IMR-90 (cell line): ENCODE results near the gene RABGAP1. TPM values are rescaled to one million over a fixed set of nuclear protein-coding genes. Genes with fewer than 3 reads are reported as not detected.
A peak's percentile ranks its signal among the peaks of the same experiment; 100 is the strongest.

Experiments
- ATAC-seq: fragments of 200-7000 bp; cut with Tn5 transposase; 2 replicates; pipeline ENCODE4 v1.9.1; 2020; ENCODE audit warnings: low read depth, mild to moderate bottlenecking, moderate library complexity
- BruUV-seq: library from RNA; stranded (reverse); fragments of 400-500 nt; replicated peaks from 2 replicates; lab custom pipeline; 2021; lab: Mats Ljungman, UMichigan
- CTCF ChIA-PET: fragments of 300-600 bp; formaldehyde crosslinking; extraction: SDS; loops from one replicate; lab custom pipeline; 2021; ENCODE audit warnings: antibody characterized with exemption; lab: Yijun Ruan, JAX
- POLR2A ChIA-PET: fragments of 300-600 bp; sonication (Branson Sonifier 250); formaldehyde crosslinking; loops from one replicate; lab custom pipeline; 2022; ENCODE audit warnings: antibody characterized with exemption; ENCODE audit not compliant: unreplicated experiment; lab: Charles Lee
- DNase-seq: peaks from one replicate; pipeline ENCODE4 v3.0.0; 2013
- H2AFZ ChIP-seq: replicated peaks from 2 replicates; pipeline ENCODE3; 2013; ENCODE audit warnings: low read length, mild to moderate bottlenecking; ENCODE audit not compliant: poor library complexity
- H2AK5ac ChIP-seq: 2 replicates; pipeline ENCODE4 v1.6.1; 2013; ENCODE audit warnings: low read depth, low read length, inconsistent platforms
- H2AK9ac ChIP-seq: replicated peaks from 2 replicates; pipeline ENCODE3; 2013; ENCODE audit warnings: mild to moderate bottlenecking, low read depth, low read length, moderate library complexity; ENCODE audit not compliant: poor library complexity
- H2BK120ac ChIP-seq: 2 replicates; pipeline ENCODE4 v1.6.1; 2013; ENCODE audit warnings: low read depth, low read length, inconsistent platforms
- H2BK15ac ChIP-seq: 3 replicates; pipeline ENCODE4 v1.6.1; 2013; ENCODE audit warnings: low read depth, low read length, inconsistent platforms
- H2BK20ac ChIP-seq: 2 replicates; pipeline ENCODE4 v1.6.1; 2013; ENCODE audit warnings: low read depth, mild to moderate bottlenecking, inconsistent platforms, low read length, moderate library complexity
- H2BK5ac ChIP-seq: 2 replicates; pipeline ENCODE4 v1.6.1; 2013; ENCODE audit warnings: mild to moderate bottlenecking, low read depth, low read length, inconsistent platforms; ENCODE audit not compliant: poor library complexity, severe bottlenecking
- H3K14ac ChIP-seq: replicated peaks from 2 replicates; pipeline ENCODE4 v1.6.1; 2013; ENCODE audit warnings: low read depth, low read length, inconsistent platforms
- H3K18ac ChIP-seq: 2 replicates; pipeline ENCODE4 v1.6.1; 2013; ENCODE audit warnings: low read depth, low read length, control low read depth
- H3K23ac ChIP-seq: 2 replicates; pipeline ENCODE4 v1.6.1; 2013; ENCODE audit warnings: low read depth, low read length, inconsistent platforms
- H3K27ac ChIP-seq: 2 replicates; pipeline ENCODE4 v1.5.1; 2013; ENCODE audit warnings: mild to moderate bottlenecking, control low read depth, low read length; ENCODE audit not compliant: insufficient read depth
- H3K27me3 ChIP-seq: 2 replicates; pipeline ENCODE4 v1.6.1; 2013; ENCODE audit warnings: low read length; ENCODE audit not compliant: control insufficient read depth, insufficient read depth
- H3K36me3 ChIP-seq: 2 replicates; pipeline ENCODE4 v1.6.1; 2013; ENCODE audit warnings: low read length, mixed read lengths; ENCODE audit not compliant: control insufficient read depth, insufficient read depth
- H3K4ac ChIP-seq: 2 replicates; pipeline ENCODE4 v1.6.1; 2013; ENCODE audit warnings: low read depth, low read length, inconsistent platforms
- H3K4me1 ChIP-seq: 2 replicates; pipeline ENCODE4 v1.6.1; 2013; ENCODE audit warnings: low read length, mixed read lengths; ENCODE audit not compliant: control insufficient read depth, insufficient read depth
- H3K4me2 ChIP-seq: 2 replicates; pipeline ENCODE4 v1.6.1; 2013; ENCODE audit warnings: low read depth, mild to moderate bottlenecking, control low read depth, low read length, moderate library complexity
- H3K4me3 ChIP-seq: 2 replicates; pipeline ENCODE4 v1.5.1; 2013; ENCODE audit warnings: low read depth, mild to moderate bottlenecking, control low read depth, low read length, moderate library complexity; ENCODE audit not compliant: insufficient read depth
- H3K56ac ChIP-seq: 2 replicates; pipeline ENCODE4 v1.6.1; 2013; ENCODE audit warnings: low read length, inconsistent platforms; ENCODE audit not compliant: insufficient read depth; ENCODE audit errors: extremely low read depth
- H3K79me1 ChIP-seq, 2 experiments: 2 replicates each; pipeline ENCODE4 v1.6.1; 2013; ENCODE audit warnings: low read length in 2 of 2, inconsistent platforms in 1 of 2, low read depth in 1 of 2
- H3K9ac ChIP-seq: 2 replicates; pipeline ENCODE4 v1.6.1; 2013; ENCODE audit warnings: low read depth, low read length, control low read depth
- H3K9me1 ChIP-seq: 2 replicates; pipeline ENCODE4 v1.6.1; 2013; ENCODE audit warnings: low read length, inconsistent platforms; ENCODE audit not compliant: insufficient read depth
- H3K9me3 ChIP-seq: 2 replicates; pipeline ENCODE4 v1.6.1; 2013; ENCODE audit warnings: low read length; ENCODE audit not compliant: control insufficient read depth, insufficient read depth
- H4K20me1 ChIP-seq: 2 replicates; pipeline ENCODE4 v1.6.1; 2013; ENCODE audit warnings: low read length, inconsistent platforms; ENCODE audit not compliant: insufficient read depth
- H4K5ac ChIP-seq: 2 replicates; pipeline ENCODE4 v1.6.1; 2013; ENCODE audit warnings: mild to moderate bottlenecking, low read depth, low read length, control low read depth
- H4K8ac ChIP-seq, 2 experiments: 2 replicates each; pipeline ENCODE4 v1.6.1; 2013; ENCODE audit warnings: low read depth in 2 of 2, low read length in 2 of 2, control low read depth in 1 of 2, inconsistent platforms in 1 of 2
- H4K91ac ChIP-seq: 2 replicates; pipeline ENCODE4 v1.6.1; 2013; ENCODE audit warnings: low read depth, low read length, inconsistent platforms; ENCODE audit not compliant: insufficient read depth
- BHLHE40 ChIP-seq: fragments of 150-350 bp; IDR thresholded peaks from 2 replicates; pipeline ENCODE4 v1.6.1; 2016; ENCODE audit warnings: mild to moderate bottlenecking, low read depth, low read length
- CEBPB ChIP-seq: IDR thresholded peaks from 2 replicates; pipeline ENCODE4 v1.6.1; 2012; ENCODE audit warnings: low read depth, low read length, improper control_type of control experiment
- CHD1 ChIP-seq: IDR thresholded peaks from 2 replicates; pipeline ENCODE4 v1.6.1; 2012; ENCODE audit warnings: low read depth, low read length, improper control_type of control experiment
- ELK1 ChIP-seq: fragments of 150-350 bp; IDR thresholded peaks from 2 replicates; pipeline ENCODE4 v1.6.1; 2016; ENCODE audit warnings: low read depth, mild to moderate bottlenecking, low read length, moderate library complexity, borderline replicate concordance
- FOS ChIP-seq: fragments of 150-350 bp; IDR thresholded peaks from 2 replicates; pipeline ENCODE4 v1.6.1; 2016; ENCODE audit warnings: low read depth, low read length
- MAFK ChIP-seq: IDR thresholded peaks from 2 replicates; pipeline ENCODE4 v1.6.1; 2012; ENCODE audit warnings: low read depth, low read length, improper control_type of control experiment
- MAZ ChIP-seq: IDR thresholded peaks from 2 replicates; pipeline ENCODE4 v1.6.1; 2012; ENCODE audit warnings: low read depth, mild to moderate bottlenecking, low read length, improper control_type of control experiment, moderate library complexity, borderline replicate concordance
- NFE2L2 ChIP-seq: fragments of 150-350 bp; IDR thresholded peaks from 2 replicates; pipeline ENCODE4 v1.6.1; 2016; ENCODE audit warnings: low read depth, mild to moderate bottlenecking, low read length
- POLR2A ChIP-seq: IDR thresholded peaks from 2 replicates; pipeline ENCODE4 v1.6.1; 2012; ENCODE audit warnings: mild to moderate bottlenecking, low read depth, low read length
- RAD21 ChIP-seq: IDR thresholded peaks from 2 replicates; pipeline ENCODE4 v1.6.1; 2012; ENCODE audit warnings: low read length, improper control_type of control experiment
- RCOR1 ChIP-seq: IDR thresholded peaks from 2 replicates; pipeline ENCODE4 v1.6.1; 2012; ENCODE audit warnings: mild to moderate bottlenecking, low read length, improper control_type of control experiment; ENCODE audit not compliant: insufficient replicate concordance
- RFX5 ChIP-seq: IDR thresholded peaks from 2 replicates; pipeline ENCODE4 v1.8.0; 2012; ENCODE audit warnings: low read depth, mild to moderate bottlenecking, low read length, moderate library complexity
- SMC3 ChIP-seq: fragments of 150-350 bp; IDR thresholded peaks from 2 replicates; pipeline ENCODE4 v1.6.1; 2016; ENCODE audit warnings: low read depth, mild to moderate bottlenecking, antibody characterized with exemption, low read length, moderate library complexity
- WGBS, 2 experiments: methylation state at CpG; one replicate each; pipeline versions ENCODE4 v1.1.5 to v1.1.7; 2013; ENCODE audit warnings: missing lambda C conversion rate in 2 of 2; ENCODE audit not compliant: insufficient read length in 1 of 2; ENCODE audit errors: extremely low coverage in 2 of 2; 5-methylcytosine and 5-hydroxymethylcytosine counted together
- dilution Hi-C: fragments of 300-500 bp; cut with HindIII; formaldehyde crosslinking; loops from one replicate; pipeline ENCODE4 v1.14.3; 2018; ENCODE audit warnings: low sequenced_read_pairs; ENCODE audit not compliant: unreplicated experiment
- in situ Hi-C: fragments of 300-500 bp; cut with MboI; formaldehyde crosslinking; loops from 3 replicates; pipeline ENCODE4 v1.14.3; 2019; ENCODE audit warnings: low sequenced_read_pairs, inconsistent platforms, mixed read lengths
- intact Hi-C: fragments of 100-400 bp; cut with micrococcal nuclease; formaldehyde crosslinking; loops from 2 replicates; pipeline ENCODE4 v1.10.0; 2022
- polyA plus RNA-seq, 3 experiments: library from polyadenylated mRNA; depleted of rRNA; stranded (reverse); fragments of >200 nt; gene quantifications; 2 replicates each; pipeline ENCODE4 v1.2.3, GENCODE V29; 2012; ENCODE audit warnings: low replicate concordance in 1 of 3
- total RNA-seq: library from RNA; depleted of rRNA; stranded (reverse); fragments of >200 nt; gene quantifications from 2 replicates; pipeline ENCODE4 v1.2.3, GENCODE V29; 2012
- TF ChIP-seq, protein P1 (sequence below): conservative IDR thresholded peaks from 2 replicates; pipeline ENCODE4 v1.5.1; 2012; ENCODE audit warnings: mild to moderate bottlenecking, low read depth, low read length, improper control_type of control experiment

RABGAP1 gene
- total and polyA plus RNA-seq, 2 of the 4 experiments (the other 2 are of a cell fraction), result 20.0 to 53.9 TPM

- Histone ChIP-seq H2BK20ac (no peak overlapping the region), H3K9ac (no peak overlapping the region), H4K5ac (no peak overlapping the region), H2AFZ (no peak overlapping the region), H3K23ac (no peak overlapping the region), H2AK5ac (no peak overlapping the region), H2AK9ac (no peak overlapping the region), H3K9me3 (no peaks in the 10 kb centered on the region), H3K27ac (no peak overlapping the region), H3K18ac (no peak overlapping the region), H3K79me1 (peaks cover 7 to 27% of the 10 kb centered on the region in 2 experiments), H4K8ac (no peak overlapping the region), H4K91ac (no peak overlapping the region), H3K27me3 (no peaks in the 10 kb centered on the region), H3K4me3 (no peak overlapping the region), H3K4ac (no peak overlapping the region), H3K4me2 (no peak overlapping the region), H3K56ac (no peak overlapping the region), H3K36me3 (peaks cover 19% of the 10 kb centered on the region), H3K4me1 (peaks cover 5% of the 10 kb centered on the region), H3K9me1 (no peaks in the 10 kb centered on the region), H4K20me1 (peaks cover 28% of the 10 kb centered on the region), H2BK5ac (no peak overlapping the region), H2BK120ac (no peak overlapping the region), H2BK15ac (no peak overlapping the region), H3K14ac (no peak overlapping the region)
- POLR2A ChIA-PET, result no interaction called here
- TF ChIP-seq FOS (no peak), ELK1 (no peak), POLR2A (no peak), SMC3 (no peak), RAD21 (no peak), MAZ (no peak), RCOR1 (no peak), NFE2L2 (no peak), RFX5 (no peak), BHLHE40 (no peak), CEBPB (no peak), CHD1 (no peak), MAFK (no peak)
- TF ChIP-seq, protein P1, sequence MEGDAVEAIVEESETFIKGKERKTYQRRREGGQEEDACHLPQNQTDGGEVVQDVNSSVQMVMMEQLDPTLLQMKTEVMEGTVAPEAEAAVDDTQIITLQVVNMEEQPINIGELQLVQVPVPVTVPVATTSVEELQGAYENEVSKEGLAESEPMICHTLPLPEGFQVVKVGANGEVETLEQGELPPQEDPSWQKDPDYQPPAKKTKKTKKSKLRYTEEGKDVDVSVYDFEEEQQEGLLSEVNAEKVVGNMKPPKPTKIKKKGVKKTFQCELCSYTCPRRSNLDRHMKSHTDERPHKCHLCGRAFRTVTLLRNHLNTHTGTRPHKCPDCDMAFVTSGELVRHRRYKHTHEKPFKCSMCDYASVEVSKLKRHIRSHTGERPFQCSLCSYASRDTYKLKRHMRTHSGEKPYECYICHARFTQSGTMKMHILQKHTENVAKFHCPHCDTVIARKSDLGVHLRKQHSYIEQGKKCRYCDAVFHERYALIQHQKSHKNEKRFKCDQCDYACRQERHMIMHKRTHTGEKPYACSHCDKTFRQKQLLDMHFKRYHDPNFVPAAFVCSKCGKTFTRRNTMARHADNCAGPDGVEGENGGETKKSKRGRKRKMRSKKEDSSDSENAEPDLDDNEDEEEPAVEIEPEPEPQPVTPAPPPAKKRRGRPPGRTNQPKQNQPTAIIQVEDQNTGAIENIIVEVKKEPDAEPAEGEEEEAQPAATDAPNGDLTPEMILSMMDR, result no peak
- no CpG with 5 or more reads among the region's 1 CpG for WGBS, 2 experiments
- CTCF ChIA-PET, result interaction anchor here (0.9 kb wide), 1 partner anchor 327 kb away, joined by 6 read pairs; no protein-coding TSS in a partner anchor
- BruUV-seq, result no TSS peak
- ATAC-seq (no peak), DNase-seq (peak; percentile 46)
- dilution Hi-C loops, result loop anchor here (25.0 kb wide), 1 partner anchor 89 kb away; no protein-coding TSS in a partner anchor
- in situ Hi-C loops, result no loop called here
- intact Hi-C loops, result loop anchor here (2.0 to 5.0 kb wide), 2 partner anchors 15 to 36 kb away; no protein-coding TSS in a partner anchor
Measured at GRCh38 chr9:122897969-122898368, 42.9 kb upstream of the RABGAP1 start.
